NCI-H446 treated with DMSO at 0.1 percent for 48 hours (cell line): ENCODE data around the gene CD300LF.

ENCODE experiments used
- DNase-seq: peaks from one replicate; lab custom pipeline; 2025; lab: John Stamatoyannopoulos, UW

Gene CD300LF

DNA sequence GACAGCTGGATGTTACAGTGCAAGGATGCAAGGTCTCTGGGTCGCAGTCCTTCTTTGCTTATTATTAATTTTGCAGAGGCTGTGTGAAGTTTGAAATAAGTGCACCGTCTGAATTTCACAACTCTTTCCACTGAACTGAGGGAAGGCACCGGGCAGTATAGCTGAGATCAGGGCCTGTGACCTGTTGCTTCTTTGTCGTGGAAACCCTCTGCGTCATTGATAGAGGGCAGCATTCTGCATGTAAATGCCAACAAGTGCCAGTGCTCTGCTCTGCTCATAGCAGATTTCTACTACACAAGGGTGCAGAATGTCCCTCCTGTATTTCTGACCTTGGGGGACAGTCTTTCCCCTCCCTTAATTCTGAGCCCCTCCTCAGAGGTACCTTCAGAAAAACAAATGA, 26.0 kb downstream of the CD300LF start:
- DNase-seq: no peak

DNA sequence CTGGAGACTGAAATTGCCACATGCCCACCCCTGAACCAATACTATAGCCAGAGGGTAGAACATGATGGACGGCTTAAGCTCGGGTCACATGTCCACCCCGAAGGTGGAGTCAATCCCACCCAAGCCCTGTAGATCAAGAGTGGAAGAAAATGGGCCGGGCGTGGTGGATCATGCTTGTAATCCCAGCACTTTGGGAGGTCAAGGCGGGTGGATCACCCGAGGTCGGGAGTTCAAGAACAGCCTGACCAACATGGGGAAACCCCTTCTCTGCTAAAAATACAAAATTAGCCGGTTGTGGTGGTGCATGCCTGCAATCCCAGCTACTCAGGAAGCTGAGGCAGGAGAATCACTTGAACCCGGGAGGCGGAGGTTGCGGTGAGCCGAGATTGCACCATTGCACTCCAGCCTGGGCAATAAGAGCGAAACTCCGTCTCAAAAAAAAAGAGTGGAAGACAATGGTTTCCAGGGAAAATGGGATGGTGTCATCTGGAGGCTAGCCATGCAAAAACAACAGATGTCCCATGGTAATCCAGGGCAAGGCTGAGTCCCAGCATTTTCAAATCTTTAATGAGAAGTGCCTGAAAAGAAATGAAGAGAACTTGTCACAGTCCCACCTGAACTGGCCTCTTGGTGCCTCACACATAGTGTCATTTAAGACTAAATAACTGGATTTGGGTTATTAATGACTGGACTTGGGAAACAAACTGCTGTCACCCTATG, 30.1 kb downstream of the CD300LF start:
- no peak for DNase-seq

DNA sequence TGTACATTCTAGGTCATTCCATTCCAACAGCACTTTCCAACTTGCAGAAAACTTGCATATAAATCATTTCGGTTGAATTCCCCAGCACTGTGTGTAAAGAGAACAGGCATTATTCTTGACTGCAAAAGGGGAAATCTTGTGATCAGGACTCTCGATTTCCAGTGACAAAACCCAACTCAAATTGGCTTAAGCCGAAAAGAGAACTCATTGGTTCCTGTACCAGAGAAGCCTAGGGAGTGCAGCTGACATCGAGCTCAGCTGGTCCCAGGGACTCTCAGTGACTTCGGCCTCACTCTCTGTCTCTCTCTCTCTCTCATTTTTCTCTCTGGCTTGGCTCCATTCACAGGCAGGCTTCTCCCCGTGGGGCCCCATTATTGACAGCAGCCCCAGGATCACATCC, 30.7 kb downstream of the CD300LF start:
- DNase-seq: no peak

DNA sequence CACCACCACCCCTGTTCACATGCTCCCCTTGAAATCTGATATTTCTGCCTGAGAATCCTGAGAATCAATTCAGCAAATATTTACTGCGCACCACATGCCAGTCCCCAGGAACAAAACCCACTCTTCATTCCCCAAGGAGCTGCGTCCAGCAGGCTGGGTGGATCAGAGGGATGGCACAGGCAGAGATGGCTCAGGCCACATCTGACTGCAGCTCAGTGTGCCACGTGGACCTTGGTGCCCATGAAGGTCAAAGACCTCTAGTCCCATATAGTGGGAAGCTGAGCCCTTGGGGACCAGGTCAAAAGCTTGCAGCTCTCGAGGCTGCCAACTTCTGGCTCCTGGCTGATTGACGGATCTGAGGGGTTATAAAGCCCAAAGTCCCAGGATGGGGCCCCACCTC, 31.8 kb downstream of the CD300LF start:
- no peak for DNase-seq

DNA sequence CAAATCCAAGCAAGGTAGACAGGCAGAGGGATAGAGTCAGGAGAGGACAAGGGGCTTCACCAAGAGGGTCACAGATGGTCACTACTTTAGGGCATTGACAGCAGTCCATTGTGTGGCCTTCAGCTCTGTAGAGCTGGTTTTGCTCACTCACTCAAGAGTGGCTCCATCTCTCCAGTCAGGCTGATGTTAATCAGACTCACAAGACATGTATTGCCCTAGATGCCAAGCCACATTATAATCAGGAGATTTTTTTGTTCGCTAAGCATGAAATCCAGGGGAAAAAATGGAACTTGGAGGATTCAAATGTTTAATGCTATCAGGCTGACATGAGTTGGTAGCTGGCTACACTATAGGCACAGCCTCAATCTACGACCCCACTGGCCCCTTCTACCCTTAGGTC, 32.5 kb downstream of the CD300LF start:
- no peak for DNase-seq

DNA sequence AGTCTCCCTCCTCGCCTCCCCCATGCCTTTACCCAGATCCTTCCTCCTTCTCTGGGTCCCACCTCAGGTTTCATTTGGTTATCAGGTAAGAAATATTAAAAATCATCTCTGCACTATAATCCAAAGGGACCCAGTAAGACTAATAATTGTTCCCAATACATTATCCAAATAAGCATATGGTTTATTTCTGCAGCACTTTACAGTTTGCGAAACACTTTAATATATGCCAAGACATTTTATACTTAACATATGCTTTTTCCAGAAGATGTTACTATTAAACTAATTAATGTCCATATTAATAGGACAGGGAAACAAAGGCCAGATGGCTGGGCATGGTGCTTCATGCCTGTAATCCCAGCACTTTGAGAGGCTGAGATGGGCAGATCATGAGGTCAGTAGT, 33.3 kb downstream of the CD300LF start:
- no peak for DNase-seq

DNA sequence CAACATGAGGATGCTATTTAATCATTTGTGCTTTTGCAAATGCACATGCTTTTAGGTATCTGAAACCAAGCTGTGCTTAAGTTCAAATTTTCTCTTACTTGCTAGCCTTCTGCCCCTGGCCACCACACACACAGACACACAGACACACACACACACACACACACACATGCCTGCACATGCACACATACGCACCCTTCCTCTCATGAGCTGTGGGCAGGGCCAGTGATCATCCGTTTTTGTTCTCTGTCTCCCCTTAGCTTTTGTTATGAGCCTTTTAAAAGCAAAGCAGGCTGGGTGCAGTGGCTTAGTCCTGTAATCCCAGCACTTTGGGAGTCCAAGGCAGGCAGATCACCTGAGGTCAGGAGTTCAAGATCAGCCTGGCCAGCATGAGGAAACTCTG, 34.2 kb downstream of the CD300LF start:
- DNase-seq: no peak

DNA sequence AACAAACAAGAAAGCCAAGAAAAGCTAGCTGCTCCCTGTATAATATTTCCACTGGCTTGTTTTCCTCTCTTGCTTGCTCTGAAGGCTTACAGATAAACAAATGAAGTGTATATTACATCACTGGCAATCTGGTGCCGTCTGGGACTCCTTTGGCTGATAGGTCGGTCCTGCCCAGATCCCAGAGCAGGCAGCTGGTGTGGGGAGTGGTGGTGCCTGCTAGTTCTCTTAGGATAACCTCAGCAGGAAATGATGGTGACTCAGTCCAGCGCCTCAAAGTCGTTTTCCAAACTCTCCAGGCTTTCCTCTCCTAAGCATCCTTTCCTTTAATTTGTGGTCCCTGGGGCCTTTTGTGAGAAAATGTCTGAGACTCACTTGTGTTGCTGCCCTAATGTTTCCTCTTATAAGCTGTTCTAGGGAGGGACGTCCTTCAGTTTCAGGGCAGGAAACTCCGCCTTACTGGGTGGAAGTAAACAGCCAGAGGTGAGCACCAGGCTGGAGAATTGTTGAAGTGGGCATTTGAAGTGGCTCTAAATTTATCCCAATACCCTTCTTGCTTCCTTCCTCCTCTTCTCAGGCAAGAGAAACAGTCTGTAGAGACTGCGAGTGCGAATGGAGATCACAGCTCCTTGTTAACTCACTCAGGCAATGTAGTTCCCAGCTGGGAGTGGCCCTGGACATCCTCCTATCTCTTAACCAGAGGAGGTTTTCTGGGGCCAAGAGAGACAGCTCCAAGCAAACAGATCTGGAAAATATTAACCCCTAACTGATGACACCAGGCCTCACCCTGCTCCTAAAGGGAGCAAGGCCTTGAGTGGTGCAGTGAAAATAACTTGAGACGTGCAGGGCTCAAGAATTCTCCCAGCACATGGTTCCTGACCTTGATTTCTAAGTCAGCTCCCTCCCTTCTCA, 34.9 kb downstream of the CD300LF start:
- DNase-seq: peak; percentile 93

DNA sequence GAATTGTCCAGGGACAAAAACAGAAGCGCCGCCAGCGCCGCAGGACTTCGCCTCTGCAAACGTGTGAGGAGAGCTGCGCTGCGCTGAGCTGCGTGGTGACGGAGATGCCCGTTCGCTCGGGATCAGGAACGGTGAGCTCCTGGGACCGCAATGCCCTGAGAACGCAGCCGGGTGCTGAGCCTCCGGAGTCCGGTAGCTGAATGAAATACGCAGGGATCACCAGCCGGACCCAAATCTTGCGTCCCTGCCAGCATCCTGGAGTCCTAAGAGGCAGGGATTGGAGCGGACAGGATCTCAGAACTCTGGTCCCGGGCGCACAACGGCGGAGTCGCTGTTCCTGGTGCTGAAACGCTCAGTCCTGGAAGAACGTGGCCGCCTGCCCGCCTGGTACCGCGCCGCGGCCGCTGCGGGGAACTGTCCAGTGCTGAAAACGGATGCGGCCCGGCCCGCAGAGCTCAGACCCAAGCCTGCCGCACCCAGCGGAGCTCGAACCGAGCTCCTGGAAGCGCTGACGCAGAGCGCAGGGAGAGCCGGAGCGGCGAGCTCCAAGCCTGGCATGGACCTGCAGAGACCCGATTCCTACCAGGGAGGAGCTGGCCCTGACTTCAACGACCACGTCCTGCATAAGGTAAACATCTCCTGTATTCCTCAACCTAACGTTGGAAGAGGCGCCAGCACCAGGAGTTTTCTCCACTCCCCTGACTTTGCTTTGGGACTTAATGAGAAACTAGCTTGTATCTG, 41.5 kb downstream of the CD300LF start:
- DNase-seq: no peak

DNA sequence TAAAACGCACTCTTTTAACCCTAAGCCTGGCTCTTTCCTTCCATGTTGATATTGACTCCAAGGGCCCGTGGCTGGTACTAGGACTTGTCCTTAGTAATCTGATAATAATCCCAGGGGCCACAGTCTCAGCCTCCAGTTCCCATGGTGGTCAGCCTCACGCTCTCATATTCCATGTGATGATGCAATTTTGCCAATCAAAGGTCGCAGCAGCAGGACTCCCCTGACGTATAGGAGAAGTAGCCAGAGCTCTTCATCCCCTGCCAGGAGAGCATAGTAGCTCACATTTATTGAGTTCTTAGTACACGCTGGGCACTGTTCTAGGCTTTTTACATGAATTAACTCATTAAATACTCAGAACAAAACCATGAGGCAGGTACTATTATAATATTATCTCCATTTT, 42.4 kb downstream of the CD300LF start:
- DNase-seq: no peak

DNA sequence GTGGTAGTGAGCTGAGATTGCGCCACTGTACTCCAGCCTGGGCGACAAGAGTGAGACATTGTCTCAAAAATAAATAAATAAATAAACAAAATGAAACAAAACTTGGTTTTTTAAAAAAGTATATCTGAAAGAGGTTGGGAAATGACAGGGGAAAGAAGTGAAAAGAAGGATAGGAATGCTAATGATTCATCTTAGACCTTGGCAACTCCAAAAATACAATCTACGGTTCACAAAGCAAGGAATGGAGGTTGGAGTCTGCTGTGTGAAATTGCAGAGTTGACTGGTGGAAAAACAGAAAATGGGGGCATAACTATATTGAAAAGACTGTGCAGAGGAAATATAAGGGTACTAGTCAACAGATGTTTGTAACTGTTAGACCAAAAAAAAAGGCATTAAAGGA, 49.2 kb downstream of the CD300LF start:
- DNase-seq: no peak

DNA sequence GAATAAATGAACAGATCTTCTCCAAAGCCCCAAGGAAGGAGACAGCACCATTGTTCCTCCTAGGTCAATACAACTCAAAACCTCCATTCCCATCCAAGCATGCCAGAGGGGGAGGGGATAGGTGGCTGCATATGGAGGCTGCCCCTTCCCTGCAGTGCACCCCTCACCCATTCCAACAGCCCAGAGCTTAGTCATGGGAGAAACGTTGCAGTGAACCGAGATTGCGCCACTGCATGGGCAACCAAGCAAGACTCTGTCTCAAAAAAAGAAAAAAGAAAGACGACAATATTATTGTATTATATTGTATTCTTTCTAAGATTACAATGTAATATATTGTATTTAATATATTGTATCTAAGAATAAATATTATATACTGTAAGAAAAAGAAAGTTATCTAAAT, 52.8 kb downstream of the CD300LF start:
- DNase-seq: no peak

DNA sequence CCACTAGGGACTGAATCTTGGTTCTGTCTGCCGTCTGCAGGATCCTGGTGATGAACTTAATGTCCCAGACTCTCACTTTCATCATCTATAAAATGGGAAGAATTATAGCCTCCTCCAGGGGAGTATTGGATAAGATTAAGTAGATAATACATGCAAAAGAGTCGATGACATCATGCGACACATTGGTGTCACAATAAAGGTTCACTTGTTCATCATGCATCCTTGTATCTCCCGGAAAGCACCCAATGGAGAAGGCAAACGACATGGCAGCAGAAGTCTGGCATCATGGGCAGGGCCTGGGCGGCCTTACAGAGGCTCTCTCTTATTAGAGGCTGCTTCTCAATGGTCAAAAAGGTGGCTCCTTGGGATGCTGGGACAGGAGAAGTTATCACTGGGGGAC, 54.1 kb downstream of the CD300LF start:
- DNase-seq: no peak

DNA sequence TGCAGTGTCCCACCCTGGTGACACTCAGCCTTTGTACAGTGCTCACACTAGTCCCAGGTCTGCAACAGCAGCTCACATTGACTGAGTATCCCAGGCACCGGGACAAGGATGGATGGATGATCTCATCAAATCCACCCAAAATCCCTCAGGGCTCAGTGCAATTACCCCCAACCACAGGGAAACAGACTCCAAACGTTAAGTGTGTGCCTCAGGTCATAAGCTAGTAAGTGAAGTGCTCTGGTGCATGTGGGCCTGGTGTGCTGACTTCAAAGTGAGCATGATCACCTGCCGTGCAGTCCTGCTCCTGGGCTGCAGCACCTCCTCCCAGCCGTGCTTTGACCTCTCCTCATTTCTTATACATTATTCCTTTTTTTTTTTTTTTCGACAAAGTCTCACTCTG, 58.0 kb downstream of the CD300LF start:
- DNase-seq: no peak

DNA sequence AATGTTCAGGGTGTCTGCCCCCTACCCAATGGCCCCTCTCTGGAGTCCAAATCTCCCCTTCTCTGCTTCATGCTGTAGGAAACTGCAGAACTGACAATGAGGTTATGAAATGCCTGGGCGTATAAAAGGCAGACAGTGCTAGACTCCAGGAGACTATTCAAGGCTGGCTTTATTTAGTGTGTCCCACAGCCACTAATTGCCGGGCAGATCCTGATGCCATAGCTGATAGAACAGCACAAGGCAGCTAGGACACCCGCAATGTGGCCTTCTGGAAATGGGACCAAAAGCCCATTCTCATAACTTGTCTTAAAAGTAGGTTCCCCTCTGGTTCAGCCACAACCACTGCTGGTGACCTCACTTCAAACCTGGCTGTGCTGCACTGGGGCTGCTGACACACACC, 60.7 kb downstream of the CD300LF start:
- DNase-seq: no peak

DNA sequence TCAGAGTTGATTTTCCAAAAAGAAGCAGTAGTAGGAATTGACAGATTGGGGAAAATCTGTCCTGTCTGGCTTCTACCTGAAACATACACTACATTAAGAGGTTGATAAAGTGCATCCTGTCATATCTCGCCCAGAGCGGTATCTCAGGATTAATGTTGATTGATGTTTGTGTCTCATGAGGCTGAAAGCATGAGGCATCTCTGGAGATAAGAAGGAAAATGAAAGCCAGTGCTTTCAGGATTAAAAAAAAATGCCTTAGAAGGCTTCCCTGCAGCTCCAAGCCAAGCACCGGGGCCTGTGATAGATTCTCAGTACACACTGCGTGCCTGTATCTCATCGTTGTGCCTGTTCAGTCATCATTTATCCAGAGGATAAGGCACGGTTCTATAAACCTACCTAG, 62.8 kb downstream of the CD300LF start:
- no peak for DNase-seq

DNA sequence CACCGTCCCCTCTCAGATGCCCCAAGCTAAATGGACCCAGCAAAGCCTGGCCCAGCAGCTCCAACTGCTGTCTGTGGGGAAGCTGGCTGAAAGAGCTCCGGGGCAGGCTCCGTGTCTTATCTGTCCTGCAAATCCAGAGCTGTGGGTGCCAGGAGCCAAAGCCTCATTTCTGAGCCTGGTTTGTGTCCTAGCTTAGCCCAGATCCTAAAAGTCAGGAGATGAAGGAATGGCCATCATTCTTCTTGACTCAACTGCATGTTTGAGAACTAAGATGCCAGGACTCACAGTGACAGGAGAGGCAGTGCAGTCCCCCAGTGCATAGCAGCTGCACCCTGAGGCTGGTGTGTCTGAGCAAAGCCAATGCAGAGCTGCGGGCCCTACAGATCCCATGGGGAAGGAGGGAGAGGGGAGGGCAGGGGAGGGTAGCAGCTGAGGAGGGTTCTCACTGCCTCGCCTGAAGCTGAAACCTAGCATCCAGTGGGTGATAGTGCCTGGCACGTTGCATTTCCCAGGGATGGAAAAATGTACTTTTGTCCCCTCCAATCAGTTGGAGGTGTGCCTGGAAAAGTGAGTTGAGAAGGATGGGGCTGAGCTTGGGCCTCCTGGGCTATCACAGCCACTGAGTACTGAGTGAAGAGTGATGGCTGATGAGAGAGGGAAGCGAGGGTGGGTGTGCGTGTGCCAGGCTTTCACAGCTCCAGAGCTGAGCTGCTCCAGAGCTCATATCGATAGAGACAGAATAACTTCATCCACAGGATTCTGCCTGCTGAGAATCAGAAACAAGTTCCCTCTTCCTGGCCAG, 64.7 kb downstream of the CD300LF start:
- DNase-seq: no peak

DNA sequence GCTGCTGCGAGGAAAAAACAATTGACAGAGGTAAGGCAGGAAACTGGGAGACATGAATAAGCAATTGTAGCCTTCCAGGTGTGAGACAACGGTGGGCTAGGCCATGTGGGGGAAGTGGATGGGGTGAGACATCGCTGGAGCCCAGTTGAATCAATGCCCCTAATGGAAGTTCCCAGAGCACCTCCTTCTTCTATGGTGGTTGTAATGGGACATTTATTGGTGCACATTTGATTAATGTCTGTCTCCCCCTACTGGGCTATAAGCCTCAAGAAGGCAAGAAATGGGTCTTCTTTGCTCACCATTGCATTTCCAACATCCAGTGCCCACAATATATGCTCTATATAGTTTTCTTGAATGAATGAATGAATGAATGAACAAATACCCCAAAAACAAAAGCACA, 66.5 kb downstream of the CD300LF start:
- no peak for DNase-seq

DNA sequence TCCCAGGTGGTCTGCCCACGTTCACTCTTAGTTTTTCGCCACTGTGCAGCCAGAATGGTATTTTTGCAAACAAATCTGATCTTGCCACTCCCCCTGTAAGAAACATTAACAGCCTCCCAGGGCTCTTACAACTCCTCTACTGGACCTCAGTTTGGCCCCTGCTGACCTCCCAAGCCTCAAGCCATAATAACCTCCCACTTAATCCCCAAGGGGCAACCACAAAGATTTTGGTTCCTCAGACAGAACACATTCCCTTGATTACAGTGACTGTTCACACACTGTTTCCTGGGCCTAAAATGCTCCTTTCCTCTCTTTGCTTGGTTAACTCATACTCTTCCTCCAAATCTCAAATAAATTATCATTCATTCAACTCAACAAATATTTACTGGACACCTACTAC, 67.7 kb downstream of the CD300LF start:
- no peak for DNase-seq

DNA sequence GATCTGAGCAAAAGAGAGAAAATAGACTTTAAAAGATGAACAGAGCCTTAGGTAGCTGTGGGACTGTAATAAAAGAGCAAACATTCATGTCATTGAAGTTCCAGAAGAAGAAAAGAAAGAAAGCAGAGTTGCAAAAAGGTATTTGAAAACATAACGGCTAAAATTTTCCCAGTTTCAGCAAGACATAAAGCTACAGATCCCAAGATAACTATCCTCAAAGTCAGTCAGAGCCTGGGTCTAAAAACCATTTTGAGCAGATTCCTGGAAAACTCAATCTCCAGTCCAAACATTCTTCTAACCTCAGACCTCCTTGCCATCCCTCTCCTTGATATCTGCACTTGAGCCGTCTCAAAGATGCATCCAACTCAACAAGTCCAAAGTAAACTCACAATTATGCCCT, 68.3 kb downstream of the CD300LF start:
- DNase-seq: no peak
